WTC11 (cell line): Measurements from ENCODE around the gene PDK3. TPM values are rescaled to one million over a fixed set of nuclear protein-coding genes. Genes with fewer than 3 reads are reported as not detected.

Experiments used
- ATAC-seq: fragments of 200-7000 bp; cut with Tn5 transposase; 2 replicates; pipeline ENCODE4 v1.10.0; 2021; ENCODE audit warnings: mild to moderate bottlenecking, moderate library complexity
- CTCF ChIA-PET: fragments of 300-600 bp; sonication (Branson Sonifier 250); formaldehyde crosslinking; loops from one replicate; lab custom pipeline; 2021; ENCODE audit warnings: antibody characterized with exemption; lab: Charles Lee
- POLR2A ChIA-PET: fragments of 350-600 bp; sonication (Branson Sonifier 250); formaldehyde crosslinking; loops from one replicate; lab custom pipeline; 2021; ENCODE audit warnings: antibody characterized with exemption; lab: Charles Lee
- DNase-seq: peaks from one replicate; pipeline ENCODE4 v3.0.0; 2021; ENCODE audit warnings: low spot score
- H3K27ac Mint-ChIP-seq: 2 replicates; pipeline ENCODE4 v1.8.0; 2021; ENCODE audit warnings: mixed read lengths
- H3K27me3 Mint-ChIP-seq: 2 replicates; pipeline ENCODE4 v1.8.0; 2021; ENCODE audit warnings: low read depth, mild to moderate bottlenecking, moderate library complexity, mixed read lengths
- H3K36me3 Mint-ChIP-seq: 2 replicates; pipeline ENCODE4 v1.8.0; 2021; ENCODE audit warnings: mixed read lengths
- H3K4me1 Mint-ChIP-seq: 2 replicates; pipeline ENCODE4 v1.8.0; 2022; ENCODE audit warnings: mixed read lengths
- H3K4me3 Mint-ChIP-seq: 2 replicates; pipeline ENCODE4 v1.8.0; 2021; ENCODE audit warnings: mild to moderate bottlenecking, moderate library complexity, mixed read lengths
- H3K9me3 Mint-ChIP-seq: 2 replicates; pipeline ENCODE4 v1.8.0; 2021; ENCODE audit warnings: mixed read lengths
- CREB1 ChIP-seq: sonication (generic); formaldehyde crosslinking; IDR thresholded peaks from 2 replicates; pipeline ENCODE4 v1.8.0; 2023; ENCODE audit warnings: mild to moderate bottlenecking, missing genetic modification reagents
- FOXJ3 ChIP-seq: sonication (generic); formaldehyde crosslinking; IDR thresholded peaks from 2 replicates; pipeline ENCODE4 v1.9.0; 2021; ENCODE audit warnings: missing genetic modification reagents, mild to moderate bottlenecking, borderline replicate concordance
- RELA ChIP-seq: sonication (generic); formaldehyde crosslinking; IDR thresholded peaks from 2 replicates; pipeline ENCODE4 v1.8.1; 2022; ENCODE audit warnings: missing genetic modification reagents, mild to moderate bottlenecking, borderline replicate concordance
- SOX15 ChIP-seq: fragments of 250-450 bp; sonication (Bioruptor Pico); IDR thresholded peaks from 2 replicates; pipeline ENCODE4 v1.9.0; 2021; ENCODE audit warnings: mild to moderate bottlenecking
- TEAD1 ChIP-seq: sonication (generic); formaldehyde crosslinking; IDR thresholded peaks from 2 replicates; pipeline ENCODE4 v1.8.0; 2022; ENCODE audit warnings: mild to moderate bottlenecking, missing genetic modification reagents
- TEAD4 ChIP-seq: sonication (generic); formaldehyde crosslinking; IDR thresholded peaks from 2 replicates; pipeline ENCODE4 v1.8.0; 2022; ENCODE audit warnings: mild to moderate bottlenecking, missing genetic modification reagents
- ZNF138 ChIP-seq: sonication (generic); formaldehyde crosslinking; conservative IDR thresholded peaks from 2 replicates; pipeline ENCODE4 v1.8.1; 2022; ENCODE audit warnings: mild to moderate bottlenecking, moderate library complexity, missing genetic modification reagents
- ZNF423 ChIP-seq: fragments of 250-450 bp; sonication (Bioruptor Pico); IDR thresholded peaks from 2 replicates; pipeline ENCODE4 v2.1.2; 2022; ENCODE audit warnings: mild to moderate bottlenecking, moderate library complexity
- total RNA-seq: library from RNA; stranded (reverse); gene quantifications from 3 replicates; pipeline ENCODE4 v1.2.3, GENCODE V29; 2021
- TF ChIP-seq, protein P1 (sequence below): sonication (generic); formaldehyde crosslinking; conservative IDR thresholded peaks from 2 replicates; pipeline ENCODE4 v1.8.1; 2023; ENCODE audit warnings: mild to moderate bottlenecking, low read depth, missing genetic modification reagents, moderate library complexity
- TF ChIP-seq, protein P2 (sequence below): sonication (generic); formaldehyde crosslinking; IDR thresholded peaks from 2 replicates; pipeline ENCODE4 v1.8.1; 2022; ENCODE audit warnings: low read depth, mild to moderate bottlenecking, moderate library complexity, missing genetic modification reagents, borderline replicate concordance
- TF ChIP-seq, protein P3 (sequence below): sonication (generic); formaldehyde crosslinking; IDR thresholded peaks from 2 replicates; pipeline ENCODE4 v1.8.0; 2022; ENCODE audit warnings: mild to moderate bottlenecking, missing genetic modification reagents
- TF ChIP-seq, protein P4 (sequence below): sonication (generic); formaldehyde crosslinking; IDR thresholded peaks from 2 replicates; pipeline ENCODE4 v1.8.0; 2022; ENCODE audit warnings: missing genetic modification reagents
- TF ChIP-seq, protein P5 (sequence below): fragments of 250-450 bp; sonication (Bioruptor Pico); IDR thresholded peaks from 2 replicates; pipeline ENCODE4 v1.9.0; 2021; ENCODE audit warnings: mild to moderate bottlenecking
- TF ChIP-seq, protein P6 (sequence below): sonication (generic); formaldehyde crosslinking; IDR thresholded peaks from 2 replicates; pipeline ENCODE4 v1.8.0; 2023; ENCODE audit warnings: missing genetic modification reagents
- TF ChIP-seq, protein P7 (sequence below): sonication (generic); formaldehyde crosslinking; conservative IDR thresholded peaks from 2 replicates; pipeline ENCODE4 v1.8.1; 2022; ENCODE audit warnings: mild to moderate bottlenecking, missing genetic modification reagents
- TF ChIP-seq, protein P8 (sequence below): fragments of 250-450 bp; sonication (Bioruptor Pico); IDR thresholded peaks from 2 replicates; pipeline ENCODE4 v1.8.0; 2021; ENCODE audit warnings: mild to moderate bottlenecking

Gene PDK3
- total RNA-seq, 1 experiment from 2014 or later, result 34.4 TPM

DNA sequence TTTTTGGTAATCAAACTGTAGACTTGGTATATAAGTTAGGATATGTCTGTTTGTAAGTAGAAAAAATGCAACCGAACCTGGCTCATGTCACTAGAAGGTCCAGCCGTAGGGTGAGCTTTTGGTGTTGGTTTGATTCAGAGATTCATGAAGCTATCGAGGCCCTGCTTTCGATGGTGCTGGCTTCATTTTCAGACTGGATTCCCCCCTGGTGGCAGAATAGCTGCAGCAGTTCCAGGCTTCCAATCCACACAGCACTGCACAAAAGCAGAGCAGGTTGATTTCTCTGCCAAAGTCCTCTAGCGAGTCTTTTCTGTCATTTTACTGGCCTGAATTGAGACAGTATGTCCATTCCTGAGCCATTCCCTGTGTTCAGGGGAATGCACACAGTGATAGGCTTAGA is 33.1 kb downstream of the PDK3 start:
- H3K27ac Mint-ChIP-seq, result peak overlapping the region; percentile 63; the same call in 1 of the 2 replicates
- POLR2A ChIA-PET, result no interaction called here

DNA sequence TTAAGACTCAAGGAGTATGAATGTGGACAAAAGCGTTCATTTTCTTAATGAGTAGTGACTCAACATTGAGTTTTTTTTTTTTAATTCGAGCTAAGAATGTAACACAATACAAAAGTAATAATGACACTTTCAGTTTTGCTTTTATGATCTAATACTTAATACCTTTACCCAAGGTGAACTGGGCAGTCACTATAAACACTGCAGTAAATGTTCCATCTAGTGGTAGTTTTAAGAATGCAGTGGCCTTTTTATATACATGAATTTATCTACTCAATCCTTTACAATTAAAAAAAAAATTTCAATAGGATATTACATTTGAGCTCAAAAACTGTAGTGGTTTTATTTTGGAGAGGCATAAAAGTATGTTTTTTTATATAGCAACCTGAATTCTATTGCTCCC is 33.9 kb downstream of the PDK3 start:
- ATAC-seq, result no peak

More for the DNA sequence above, 33.1 kb downstream of the PDK3 start:
- TF ChIP-seq RELA, result no peak
- TF ChIP-seq, protein P1, sequence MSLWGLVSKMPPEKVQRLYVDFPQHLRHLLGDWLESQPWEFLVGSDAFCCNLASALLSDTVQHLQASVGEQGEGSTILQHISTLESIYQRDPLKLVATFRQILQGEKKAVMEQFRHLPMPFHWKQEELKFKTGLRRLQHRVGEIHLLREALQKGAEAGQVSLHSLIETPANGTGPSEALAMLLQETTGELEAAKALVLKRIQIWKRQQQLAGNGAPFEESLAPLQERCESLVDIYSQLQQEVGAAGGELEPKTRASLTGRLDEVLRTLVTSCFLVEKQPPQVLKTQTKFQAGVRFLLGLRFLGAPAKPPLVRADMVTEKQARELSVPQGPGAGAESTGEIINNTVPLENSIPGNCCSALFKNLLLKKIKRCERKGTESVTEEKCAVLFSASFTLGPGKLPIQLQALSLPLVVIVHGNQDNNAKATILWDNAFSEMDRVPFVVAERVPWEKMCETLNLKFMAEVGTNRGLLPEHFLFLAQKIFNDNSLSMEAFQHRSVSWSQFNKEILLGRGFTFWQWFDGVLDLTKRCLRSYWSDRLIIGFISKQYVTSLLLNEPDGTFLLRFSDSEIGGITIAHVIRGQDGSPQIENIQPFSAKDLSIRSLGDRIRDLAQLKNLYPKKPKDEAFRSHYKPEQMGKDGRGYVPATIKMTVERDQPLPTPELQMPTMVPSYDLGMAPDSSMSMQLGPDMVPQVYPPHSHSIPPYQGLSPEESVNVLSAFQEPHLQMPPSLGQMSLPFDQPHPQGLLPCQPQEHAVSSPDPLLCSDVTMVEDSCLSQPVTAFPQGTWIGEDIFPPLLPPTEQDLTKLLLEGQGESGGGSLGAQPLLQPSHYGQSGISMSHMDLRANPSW, result no peak
- TF ChIP-seq TEAD4 (CRISPR knock-in tag), result no peak
- TF ChIP-seq CREB1, result no peak
- TF ChIP-seq, all 79 proteins: peak for 0
- Mint-ChIP-seq H3K4me1 (peaks cover 41% of the 10 kb centered on the region), H3K9me3 (no peaks in the 10 kb centered on the region), H3K4me3 (no peak overlapping the region), H3K36me3 (peaks cover 23% of the 10 kb centered on the region), H3K27me3 (no peaks in the 10 kb centered on the region)
- no peak for DNase-seq
- CTCF ChIA-PET, result interaction anchor here (0.8 to 4.6 kb wide), 3 partner anchors 102 to 127 kb away, joined by 3 to 39 read pairs (median 33); no protein-coding TSS in a partner anchor
- peak; percentile 55 for ATAC-seq

DNA sequence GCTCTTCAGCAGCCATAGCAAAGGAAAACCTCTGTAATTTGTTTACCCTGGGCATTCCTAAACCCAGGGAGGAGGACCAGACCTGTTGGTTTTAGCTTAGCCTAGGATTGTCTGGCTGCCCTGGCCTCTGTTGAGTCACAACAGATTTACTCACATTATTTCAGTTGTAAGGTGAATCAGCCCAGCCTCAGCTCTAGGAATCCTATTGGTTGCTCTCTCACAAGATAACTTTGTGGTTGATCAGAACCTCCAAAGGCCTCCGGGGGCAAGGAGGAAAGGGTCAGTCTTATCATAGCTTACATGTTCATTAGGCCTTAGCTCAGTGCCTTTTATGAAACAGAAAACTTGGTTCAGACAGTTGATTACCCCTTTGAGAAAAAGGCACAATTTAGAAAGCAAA is 41.0 kb downstream of the PDK3 start:
- Mint-ChIP-seq H3K27ac (no peak overlapping the region), H3K9me3 (no peaks in the 10 kb centered on the region), H3K4me3 (no peak overlapping the region), H3K27me3 (no peaks in the 10 kb centered on the region), H3K4me1 (no peaks in the 10 kb centered on the region), H3K36me3 (peaks cover 31% of the 10 kb centered on the region)
- DNase-seq (no peak), ATAC-seq (no peak)
- POLR2A ChIA-PET, result no interaction called here
- CTCF ChIA-PET, result no interaction called here
- TF ChIP-seq, protein P2, sequence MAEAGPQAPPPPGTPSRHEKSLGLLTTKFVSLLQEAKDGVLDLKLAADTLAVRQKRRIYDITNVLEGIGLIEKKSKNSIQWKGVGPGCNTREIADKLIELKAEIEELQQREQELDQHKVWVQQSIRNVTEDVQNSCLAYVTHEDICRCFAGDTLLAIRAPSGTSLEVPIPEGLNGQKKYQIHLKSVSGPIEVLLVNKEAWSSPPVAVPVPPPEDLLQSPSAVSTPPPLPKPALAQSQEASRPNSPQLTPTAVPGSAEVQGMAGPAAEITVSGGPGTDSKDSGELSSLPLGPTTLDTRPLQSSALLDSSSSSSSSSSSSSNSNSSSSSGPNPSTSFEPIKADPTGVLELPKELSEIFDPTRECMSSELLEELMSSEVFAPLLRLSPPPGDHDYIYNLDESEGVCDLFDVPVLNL, result no peak
- no peak for TF ChIP-seq TEAD1 (CRISPR knock-in tag)
- no peak for TF ChIP-seq RELA
- TF ChIP-seq, protein P3, sequence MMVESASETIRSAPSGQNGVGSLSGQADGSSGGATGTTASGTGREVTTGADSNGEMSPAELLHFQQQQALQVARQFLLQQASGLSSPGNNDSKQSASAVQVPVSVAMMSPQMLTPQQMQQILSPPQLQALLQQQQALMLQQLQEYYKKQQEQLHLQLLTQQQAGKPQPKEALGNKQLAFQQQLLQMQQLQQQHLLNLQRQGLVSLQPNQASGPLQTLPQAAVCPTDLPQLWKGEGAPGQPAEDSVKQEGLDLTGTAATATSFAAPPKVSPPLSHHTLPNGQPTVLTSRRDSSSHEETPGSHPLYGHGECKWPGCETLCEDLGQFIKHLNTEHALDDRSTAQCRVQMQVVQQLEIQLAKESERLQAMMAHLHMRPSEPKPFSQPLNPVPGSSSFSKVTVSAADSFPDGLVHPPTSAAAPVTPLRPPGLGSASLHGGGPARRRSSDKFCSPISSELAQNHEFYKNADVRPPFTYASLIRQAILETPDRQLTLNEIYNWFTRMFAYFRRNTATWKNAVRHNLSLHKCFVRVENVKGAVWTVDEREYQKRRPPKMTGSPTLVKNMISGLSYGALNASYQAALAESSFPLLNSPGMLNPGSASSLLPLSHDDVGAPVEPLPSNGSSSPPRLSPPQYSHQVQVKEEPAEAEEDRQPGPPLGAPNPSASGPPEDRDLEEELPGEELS (CRISPR knock-in tag), result no peak
- TF ChIP-seq, protein P4, sequence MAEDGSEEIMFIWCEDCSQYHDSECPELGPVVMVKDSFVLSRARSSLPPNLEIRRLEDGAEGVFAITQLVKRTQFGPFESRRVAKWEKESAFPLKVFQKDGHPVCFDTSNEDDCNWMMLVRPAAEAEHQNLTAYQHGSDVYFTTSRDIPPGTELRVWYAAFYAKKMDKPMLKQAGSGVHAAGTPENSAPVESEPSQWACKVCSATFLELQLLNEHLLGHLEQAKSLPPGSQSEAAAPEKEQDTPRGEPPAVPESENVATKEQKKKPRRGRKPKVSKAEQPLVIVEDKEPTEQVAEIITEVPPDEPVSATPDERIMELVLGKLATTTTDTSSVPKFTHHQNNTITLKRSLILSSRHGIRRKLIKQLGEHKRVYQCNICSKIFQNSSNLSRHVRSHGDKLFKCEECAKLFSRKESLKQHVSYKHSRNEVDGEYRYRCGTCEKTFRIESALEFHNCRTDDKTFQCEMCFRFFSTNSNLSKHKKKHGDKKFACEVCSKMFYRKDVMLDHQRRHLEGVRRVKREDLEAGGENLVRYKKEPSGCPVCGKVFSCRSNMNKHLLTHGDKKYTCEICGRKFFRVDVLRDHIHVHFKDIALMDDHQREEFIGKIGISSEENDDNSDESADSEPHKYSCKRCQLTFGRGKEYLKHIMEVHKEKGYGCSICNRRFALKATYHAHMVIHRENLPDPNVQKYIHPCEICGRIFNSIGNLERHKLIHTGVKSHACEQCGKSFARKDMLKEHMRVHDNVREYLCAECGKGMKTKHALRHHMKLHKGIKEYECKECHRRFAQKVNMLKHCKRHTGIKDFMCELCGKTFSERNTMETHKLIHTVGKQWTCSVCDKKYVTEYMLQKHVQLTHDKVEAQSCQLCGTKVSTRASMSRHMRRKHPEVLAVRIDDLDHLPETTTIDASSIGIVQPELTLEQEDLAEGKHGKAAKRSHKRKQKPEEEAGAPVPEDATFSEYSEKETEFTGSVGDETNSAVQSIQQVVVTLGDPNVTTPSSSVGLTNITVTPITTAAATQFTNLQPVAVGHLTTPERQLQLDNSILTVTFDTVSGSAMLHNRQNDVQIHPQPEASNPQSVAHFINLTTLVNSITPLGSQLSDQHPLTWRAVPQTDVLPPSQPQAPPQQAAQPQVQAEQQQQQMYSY (CRISPR knock-in tag), result no peak

More for the DNA sequence above, 33.9 kb downstream of the PDK3 start:
- TF ChIP-seq, protein P5, sequence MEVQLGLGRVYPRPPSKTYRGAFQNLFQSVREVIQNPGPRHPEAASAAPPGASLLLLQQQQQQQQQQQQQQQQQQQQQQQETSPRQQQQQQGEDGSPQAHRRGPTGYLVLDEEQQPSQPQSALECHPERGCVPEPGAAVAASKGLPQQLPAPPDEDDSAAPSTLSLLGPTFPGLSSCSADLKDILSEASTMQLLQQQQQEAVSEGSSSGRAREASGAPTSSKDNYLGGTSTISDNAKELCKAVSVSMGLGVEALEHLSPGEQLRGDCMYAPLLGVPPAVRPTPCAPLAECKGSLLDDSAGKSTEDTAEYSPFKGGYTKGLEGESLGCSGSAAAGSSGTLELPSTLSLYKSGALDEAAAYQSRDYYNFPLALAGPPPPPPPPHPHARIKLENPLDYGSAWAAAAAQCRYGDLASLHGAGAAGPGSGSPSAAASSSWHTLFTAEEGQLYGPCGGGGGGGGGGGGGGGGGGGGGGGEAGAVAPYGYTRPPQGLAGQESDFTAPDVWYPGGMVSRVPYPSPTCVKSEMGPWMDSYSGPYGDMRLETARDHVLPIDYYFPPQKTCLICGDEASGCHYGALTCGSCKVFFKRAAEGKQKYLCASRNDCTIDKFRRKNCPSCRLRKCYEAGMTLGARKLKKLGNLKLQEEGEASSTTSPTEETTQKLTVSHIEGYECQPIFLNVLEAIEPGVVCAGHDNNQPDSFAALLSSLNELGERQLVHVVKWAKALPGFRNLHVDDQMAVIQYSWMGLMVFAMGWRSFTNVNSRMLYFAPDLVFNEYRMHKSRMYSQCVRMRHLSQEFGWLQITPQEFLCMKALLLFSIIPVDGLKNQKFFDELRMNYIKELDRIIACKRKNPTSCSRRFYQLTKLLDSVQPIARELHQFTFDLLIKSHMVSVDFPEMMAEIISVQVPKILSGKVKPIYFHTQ (CRISPR knock-in tag), result no peak
- no peak for TF ChIP-seq SOX15
- TF ChIP-seq, protein P6, sequence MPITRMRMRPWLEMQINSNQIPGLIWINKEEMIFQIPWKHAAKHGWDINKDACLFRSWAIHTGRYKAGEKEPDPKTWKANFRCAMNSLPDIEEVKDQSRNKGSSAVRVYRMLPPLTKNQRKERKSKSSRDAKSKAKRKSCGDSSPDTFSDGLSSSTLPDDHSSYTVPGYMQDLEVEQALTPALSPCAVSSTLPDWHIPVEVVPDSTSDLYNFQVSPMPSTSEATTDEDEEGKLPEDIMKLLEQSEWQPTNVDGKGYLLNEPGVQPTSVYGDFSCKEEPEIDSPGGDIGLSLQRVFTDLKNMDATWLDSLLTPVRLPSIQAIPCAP (CRISPR knock-in tag), result no peak
- TF ChIP-seq, protein P7, sequence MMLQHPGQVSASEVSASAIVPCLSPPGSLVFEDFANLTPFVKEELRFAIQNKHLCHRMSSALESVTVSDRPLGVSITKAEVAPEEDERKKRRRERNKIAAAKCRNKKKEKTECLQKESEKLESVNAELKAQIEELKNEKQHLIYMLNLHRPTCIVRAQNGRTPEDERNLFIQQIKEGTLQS (CRISPR knock-in tag), result no peak
- TF ChIP-seq, protein P8, sequence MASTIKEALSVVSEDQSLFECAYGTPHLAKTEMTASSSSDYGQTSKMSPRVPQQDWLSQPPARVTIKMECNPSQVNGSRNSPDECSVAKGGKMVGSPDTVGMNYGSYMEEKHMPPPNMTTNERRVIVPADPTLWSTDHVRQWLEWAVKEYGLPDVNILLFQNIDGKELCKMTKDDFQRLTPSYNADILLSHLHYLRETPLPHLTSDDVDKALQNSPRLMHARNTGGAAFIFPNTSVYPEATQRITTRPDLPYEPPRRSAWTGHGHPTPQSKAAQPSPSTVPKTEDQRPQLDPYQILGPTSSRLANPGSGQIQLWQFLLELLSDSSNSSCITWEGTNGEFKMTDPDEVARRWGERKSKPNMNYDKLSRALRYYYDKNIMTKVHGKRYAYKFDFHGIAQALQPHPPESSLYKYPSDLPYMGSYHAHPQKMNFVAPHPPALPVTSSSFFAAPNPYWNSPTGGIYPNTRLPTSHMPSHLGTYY (CRISPR knock-in tag), result no peak
- no peak for TF ChIP-seq ZNF138
- TF ChIP-seq ZNF423 (CRISPR knock-in tag), result no peak
- no peak for TF ChIP-seq FOXJ3 (CRISPR knock-in tag)
- Mint-ChIP-seq H3K27ac (no peak overlapping the region), H3K4me1 (peaks cover 33% of the 10 kb centered on the region), H3K36me3 (peaks cover 23% of the 10 kb centered on the region), H3K4me3 (no peak overlapping the region), H3K27me3 (no peaks in the 10 kb centered on the region), H3K9me3 (no peaks in the 10 kb centered on the region)
- POLR2A ChIA-PET, result no interaction called here
- no peak for DNase-seq
- CTCF ChIA-PET, result interaction anchor here (0.9 to 4.6 kb wide), 3 partner anchors 102 to 238 kb away, joined by 6 to 39 read pairs (median 33); no protein-coding TSS in a partner anchor
